ENCODE data around the gene PRPF38B. TPM values are rescaled to one million over a fixed set of nuclear protein-coding genes. Genes with fewer than 3 reads are reported as not detected.

Gene PRPF38B
- total RNA-seq, 1 donor from 2014 or later: 62.4 TPM

- Mint-ChIP-seq H3K27me3 (ENCODE audit: low read depth) (no peaks in the 10 kb centered on the region), H3K4me1 (peaks cover 5% of the 10 kb centered on the region), H3K4me3 (no peak overlapping the region), H3K36me3 (peaks cover 6% of the 10 kb centered on the region), H3K9me3 (peaks cover 6% of the 10 kb centered on the region), H3K27ac (peak overlapping the region; percentile 31)
- TF ChIP-seq CTCF (IDR thresholded peaks at IDR 0.05; ENCODE audit: unreplicated experiment): no peak
- no peak for DNase-seq (ENCODE audit: low spot score in 2 of 2, unreplicated experiment in 2 of 2)
These were observed 45.4 kb upstream of the PRPF38B start for GRCh38 chr1:108646648-108647269.

- Mint-ChIP-seq H3K36me3 (peaks cover 13% of the 10 kb centered on the region), H3K4me3 (no peak overlapping the region), H3K27ac (no peak overlapping the region), H3K4me1 (no peaks in the 10 kb centered on the region), H3K27me3 (ENCODE audit: low read depth) (no peaks in the 10 kb centered on the region), H3K9me3 (peaks cover 11% of the 10 kb centered on the region)
- DNase-seq (ENCODE audit: low spot score in 2 of 2, unreplicated experiment in 2 of 2): no peak
- no peak for TF ChIP-seq CTCF (IDR thresholded peaks at IDR 0.05; ENCODE audit: unreplicated experiment)
These were observed 38.5 kb upstream of the PRPF38B start for GRCh38 chr1:108653431-108654105.

GRCh38 chr1:108657356-108658080, 34.6 kb upstream of the PRPF38B start:
- Mint-ChIP-seq H3K36me3 (peaks cover 7% of the 10 kb centered on the region), H3K9me3 (peaks cover 4% of the 10 kb centered on the region), H3K27ac (no peak overlapping the region)

GRCh38 chr1:108661030-108661609, 31.0 kb upstream of the PRPF38B start, which contains the start of gene HENMT1:
Gene HENMT1 (minus strand): TSS chr1:108661093. CDS start chr1:108659884, 1,209 bp downstream.
- Mint-ChIP-seq H3K36me3 (no peaks in the 10 kb centered on the region), H3K4me1 (peaks cover 6% of the 10 kb centered on the region), H3K27me3 (ENCODE audit: low read depth) (no peaks in the 10 kb centered on the region), H3K27ac (peak within 1 kb of the TSS; percentile 79), H3K4me3 (peak within 1 kb of the TSS; percentile 64), H3K9me3 (no peaks in the 10 kb centered on the region)
- DNase-seq (ENCODE audit: low spot score in 2 of 2, unreplicated experiment in 2 of 2): peak; percentile 31 to 67
- no peak for TF ChIP-seq CTCF (IDR thresholded peaks at IDR 0.05; ENCODE audit: unreplicated experiment)

More at GRCh38 chr1:108657356-108658080, 34.6 kb upstream of the PRPF38B start:
- Mint-ChIP-seq H3K4me3 (no peak overlapping the region), H3K4me1 (peaks cover 6% of the 10 kb centered on the region), H3K27me3 (ENCODE audit: low read depth) (no peaks in the 10 kb centered on the region)
- no peak for DNase-seq (ENCODE audit: low spot score in 2 of 2, unreplicated experiment in 2 of 2)
- no peak for TF ChIP-seq CTCF (IDR thresholded peaks at IDR 0.05; ENCODE audit: unreplicated experiment)

- no peak for DNase-seq (ENCODE audit: low spot score in 2 of 2, unreplicated experiment in 2 of 2)
- Mint-ChIP-seq H3K36me3 (no peaks in the 10 kb centered on the region), H3K27ac (no peak overlapping the region), H3K4me3 (no peak overlapping the region), H3K4me1 (peaks cover 6% of the 10 kb centered on the region), H3K9me3 (no peaks in the 10 kb centered on the region), H3K27me3 (ENCODE audit: low read depth) (no peaks in the 10 kb centered on the region)
- TF ChIP-seq CTCF (IDR thresholded peaks at IDR 0.05; ENCODE audit: unreplicated experiment): no peak
These were observed 29.0 kb upstream of the PRPF38B start for GRCh38 chr1:108663074-108663473.
